ENCODE measurements around the gene TMTC4. TPM values are rescaled to one million over a fixed set of nuclear protein-coding genes. Genes with fewer than 3 reads are reported as not detected.

TMTC4 gene
- total RNA-seq, 1 experiment from 2014 or later = 14.6 TPM

DNA sequence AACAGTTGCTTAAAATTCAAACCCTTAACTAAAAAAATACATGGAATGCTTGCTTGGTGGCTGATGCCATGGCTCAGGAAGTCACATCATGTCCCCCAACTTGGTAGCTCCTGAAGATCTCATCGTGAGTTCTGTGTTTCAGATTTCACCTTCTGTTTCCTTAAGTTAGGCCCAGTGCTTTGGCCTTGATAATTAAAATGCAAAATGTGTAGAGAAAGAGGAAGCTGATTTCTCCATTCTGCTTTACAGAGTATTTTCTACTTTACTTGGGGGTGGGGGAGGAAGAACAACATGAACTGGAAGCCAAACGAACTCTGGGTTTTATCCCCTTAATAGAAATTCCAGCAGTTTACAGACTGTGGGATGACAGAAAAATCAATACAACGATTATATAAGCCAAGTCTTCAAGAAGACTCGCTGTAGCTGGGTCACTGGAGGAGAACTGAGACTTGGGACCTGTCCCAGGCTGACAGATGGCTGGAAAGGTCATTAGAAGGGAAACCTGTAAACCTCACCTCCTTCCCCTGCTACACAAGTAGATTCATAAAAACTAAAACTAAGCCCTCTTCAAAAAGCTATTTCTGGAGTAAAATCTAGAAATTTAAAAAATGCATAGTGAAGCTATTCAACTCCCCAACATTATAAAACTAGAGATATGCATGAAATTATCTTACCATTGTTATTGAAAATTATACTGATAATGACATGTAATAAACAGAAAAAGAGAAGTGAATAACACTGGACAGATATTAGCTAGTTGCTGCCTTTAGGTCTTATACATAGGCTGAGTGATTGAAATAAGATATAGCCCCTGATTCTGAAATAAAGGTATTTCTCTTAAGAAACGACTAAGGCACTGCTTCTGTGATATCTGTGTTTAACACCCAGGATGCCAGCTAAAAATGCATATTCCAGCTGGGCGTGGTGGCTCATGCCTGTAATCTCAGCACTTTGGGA lies 63.9 kb downstream of the TMTC4 start:
- Histone ChIP-seq H3K4me3 (ENCODE audit: low read depth in 2 of 2, low read length in 2 of 2) (no peak overlapping the region), H3K27me3 (ENCODE audit: control insufficient read depth, insufficient read depth, low read length) (no peaks in the 10 kb centered on the region), H3K27ac (ENCODE audit: low read length) (no peak overlapping the region), H3K4me1 (ENCODE audit: control insufficient read depth, insufficient read depth, low read length) (no peaks in the 10 kb centered on the region), H3K36me3 (ENCODE audit: control insufficient read depth, insufficient read depth, low read length) (no peaks in the 10 kb centered on the region), H3K9me3 (ENCODE audit: control insufficient read depth, insufficient read depth, low read depth, low read length) (no peaks in the 10 kb centered on the region)
- DNase-seq (ENCODE audit: low read depth, low spot score) (no peak), ATAC-seq (no peak)
- POLR2A ChIA-PET = no interaction called here
- intact Hi-C loops (cut with micrococcal nuclease; ENCODE audit: unreplicated experiment) = no loop called here
- BruUV-seq (replicated peaks) = no TSS peak
- in situ Hi-C loops (cut with HindIII; ENCODE audit: low pct_unique_long_range_greater_than_20kb, low sequenced_read_pairs) = no loop called here
- CTCF ChIA-PET = no interaction called here
- TF ChIP-seq, protein P1, sequence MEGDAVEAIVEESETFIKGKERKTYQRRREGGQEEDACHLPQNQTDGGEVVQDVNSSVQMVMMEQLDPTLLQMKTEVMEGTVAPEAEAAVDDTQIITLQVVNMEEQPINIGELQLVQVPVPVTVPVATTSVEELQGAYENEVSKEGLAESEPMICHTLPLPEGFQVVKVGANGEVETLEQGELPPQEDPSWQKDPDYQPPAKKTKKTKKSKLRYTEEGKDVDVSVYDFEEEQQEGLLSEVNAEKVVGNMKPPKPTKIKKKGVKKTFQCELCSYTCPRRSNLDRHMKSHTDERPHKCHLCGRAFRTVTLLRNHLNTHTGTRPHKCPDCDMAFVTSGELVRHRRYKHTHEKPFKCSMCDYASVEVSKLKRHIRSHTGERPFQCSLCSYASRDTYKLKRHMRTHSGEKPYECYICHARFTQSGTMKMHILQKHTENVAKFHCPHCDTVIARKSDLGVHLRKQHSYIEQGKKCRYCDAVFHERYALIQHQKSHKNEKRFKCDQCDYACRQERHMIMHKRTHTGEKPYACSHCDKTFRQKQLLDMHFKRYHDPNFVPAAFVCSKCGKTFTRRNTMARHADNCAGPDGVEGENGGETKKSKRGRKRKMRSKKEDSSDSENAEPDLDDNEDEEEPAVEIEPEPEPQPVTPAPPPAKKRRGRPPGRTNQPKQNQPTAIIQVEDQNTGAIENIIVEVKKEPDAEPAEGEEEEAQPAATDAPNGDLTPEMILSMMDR (IDR thresholded peaks at IDR 0.05) = no peak
- TF ChIP-seq TCF7L2 (IDR thresholded peaks at IDR 0.05; ENCODE audit: low read depth, low read length) (no peak), SIN3A (IDR thresholded peaks at IDR 0.05; ENCODE audit: borderline replicate concordance, insufficient read depth, low read depth, low read length) (no peak), POLR2AphosphoS5 (IDR thresholded peaks at IDR 0.05; ENCODE audit: low read depth, low read length) (no peak)
- TF ChIP-seq, protein P2, sequence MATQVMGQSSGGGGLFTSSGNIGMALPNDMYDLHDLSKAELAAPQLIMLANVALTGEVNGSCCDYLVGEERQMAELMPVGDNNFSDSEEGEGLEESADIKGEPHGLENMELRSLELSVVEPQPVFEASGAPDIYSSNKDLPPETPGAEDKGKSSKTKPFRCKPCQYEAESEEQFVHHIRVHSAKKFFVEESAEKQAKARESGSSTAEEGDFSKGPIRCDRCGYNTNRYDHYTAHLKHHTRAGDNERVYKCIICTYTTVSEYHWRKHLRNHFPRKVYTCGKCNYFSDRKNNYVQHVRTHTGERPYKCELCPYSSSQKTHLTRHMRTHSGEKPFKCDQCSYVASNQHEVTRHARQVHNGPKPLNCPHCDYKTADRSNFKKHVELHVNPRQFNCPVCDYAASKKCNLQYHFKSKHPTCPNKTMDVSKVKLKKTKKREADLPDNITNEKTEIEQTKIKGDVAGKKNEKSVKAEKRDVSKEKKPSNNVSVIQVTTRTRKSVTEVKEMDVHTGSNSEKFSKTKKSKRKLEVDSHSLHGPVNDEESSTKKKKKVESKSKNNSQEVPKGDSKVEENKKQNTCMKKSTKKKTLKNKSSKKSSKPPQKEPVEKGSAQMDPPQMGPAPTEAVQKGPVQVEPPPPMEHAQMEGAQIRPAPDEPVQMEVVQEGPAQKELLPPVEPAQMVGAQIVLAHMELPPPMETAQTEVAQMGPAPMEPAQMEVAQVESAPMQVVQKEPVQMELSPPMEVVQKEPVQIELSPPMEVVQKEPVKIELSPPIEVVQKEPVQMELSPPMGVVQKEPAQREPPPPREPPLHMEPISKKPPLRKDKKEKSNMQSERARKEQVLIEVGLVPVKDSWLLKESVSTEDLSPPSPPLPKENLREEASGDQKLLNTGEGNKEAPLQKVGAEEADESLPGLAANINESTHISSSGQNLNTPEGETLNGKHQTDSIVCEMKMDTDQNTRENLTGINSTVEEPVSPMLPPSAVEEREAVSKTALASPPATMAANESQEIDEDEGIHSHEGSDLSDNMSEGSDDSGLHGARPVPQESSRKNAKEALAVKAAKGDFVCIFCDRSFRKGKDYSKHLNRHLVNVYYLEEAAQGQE (IDR thresholded peaks at IDR 0.05; ENCODE audit: insufficient read depth in 1 of 2, low read depth in 2 of 2, low read length in 1 of 2) = no peak

DNA sequence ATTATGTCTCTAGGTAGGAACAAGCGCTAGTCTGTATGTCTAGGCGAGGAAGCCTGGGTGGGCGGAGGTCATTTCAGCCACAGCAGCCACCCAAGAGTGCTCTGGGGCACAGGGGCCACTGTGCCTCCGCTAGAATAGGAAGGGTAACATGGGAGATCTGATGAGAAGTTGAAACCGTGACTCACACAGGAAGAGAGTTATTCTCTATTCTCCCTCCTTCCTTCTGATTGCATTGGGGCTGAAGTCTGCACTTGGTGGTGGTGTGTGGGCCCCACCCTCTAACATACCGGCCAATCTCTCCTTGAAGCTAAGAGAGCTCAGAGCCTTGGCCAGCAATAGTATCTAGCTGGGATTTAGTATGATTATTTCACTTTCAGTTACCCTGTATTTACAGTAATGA lies 65.7 kb downstream of the TMTC4 start:
- TF ChIP-seq, protein P1 (IDR thresholded peaks at IDR 0.05) = no peak
- TF ChIP-seq TCF7L2 (IDR thresholded peaks at IDR 0.05; ENCODE audit: low read depth, low read length) = no peak
- TF ChIP-seq, protein P2 (IDR thresholded peaks at IDR 0.05; ENCODE audit: insufficient read depth in 1 of 2, low read depth in 2 of 2, low read length in 1 of 2) = no peak
- no peak for TF ChIP-seq SIN3A (IDR thresholded peaks at IDR 0.05; ENCODE audit: borderline replicate concordance, insufficient read depth, low read depth, low read length)
- TF ChIP-seq POLR2AphosphoS5 (IDR thresholded peaks at IDR 0.05; ENCODE audit: low read depth, low read length) = no peak
- no TSS peak for BruUV-seq (replicated peaks)
- Histone ChIP-seq H3K4me1 (ENCODE audit: control insufficient read depth, insufficient read depth, low read length) (no peaks in the 10 kb centered on the region), H3K4me3 (ENCODE audit: low read depth in 2 of 2, low read length in 2 of 2) (no peak overlapping the region), H3K27ac (ENCODE audit: low read length) (no peak overlapping the region), H3K27me3 (ENCODE audit: control insufficient read depth, insufficient read depth, low read length) (no peaks in the 10 kb centered on the region), H3K9me3 (ENCODE audit: control insufficient read depth, insufficient read depth, low read depth, low read length) (no peaks in the 10 kb centered on the region), H3K36me3 (ENCODE audit: control insufficient read depth, insufficient read depth, low read length) (no peaks in the 10 kb centered on the region)
- intact Hi-C loops (cut with micrococcal nuclease; ENCODE audit: unreplicated experiment) = no loop called here
- CTCF ChIA-PET = no interaction called here
- in situ Hi-C loops (cut with HindIII; ENCODE audit: low pct_unique_long_range_greater_than_20kb, low sequenced_read_pairs) = no loop called here
- POLR2A ChIA-PET = no interaction called here
- DNase-seq (ENCODE audit: low read depth, low spot score) (no peak), ATAC-seq (no peak)
